AG10803 (cell line): ENCODE results near the gene ROR1.
A peak's percentile ranks its signal among the peaks of the same experiment; 100 is the strongest.
"Not testable (repeated sequence)": the region's sequence is repeated elsewhere in the genome, so short reads cannot be mapped to it uniquely, and the experiment has no call there.

Experiments used
- DNase-seq: peaks from one replicate; pipeline ENCODE4 v3.0.0; 2010; ENCODE audit warnings: low read depth
- H3K4me3 ChIP-seq: 2 replicates; pipeline ENCODE4 v1.5.1; 2011; ENCODE audit warnings: mild to moderate bottlenecking, low read length, control low read depth
- CTCF ChIP-seq: conservative IDR thresholded peaks from 2 replicates; pipeline ENCODE4 v1.5.1; 2011; ENCODE audit warnings: mild to moderate bottlenecking, low read length, control low read depth, inconsistent platforms

The ROR1 gene

DNA sequence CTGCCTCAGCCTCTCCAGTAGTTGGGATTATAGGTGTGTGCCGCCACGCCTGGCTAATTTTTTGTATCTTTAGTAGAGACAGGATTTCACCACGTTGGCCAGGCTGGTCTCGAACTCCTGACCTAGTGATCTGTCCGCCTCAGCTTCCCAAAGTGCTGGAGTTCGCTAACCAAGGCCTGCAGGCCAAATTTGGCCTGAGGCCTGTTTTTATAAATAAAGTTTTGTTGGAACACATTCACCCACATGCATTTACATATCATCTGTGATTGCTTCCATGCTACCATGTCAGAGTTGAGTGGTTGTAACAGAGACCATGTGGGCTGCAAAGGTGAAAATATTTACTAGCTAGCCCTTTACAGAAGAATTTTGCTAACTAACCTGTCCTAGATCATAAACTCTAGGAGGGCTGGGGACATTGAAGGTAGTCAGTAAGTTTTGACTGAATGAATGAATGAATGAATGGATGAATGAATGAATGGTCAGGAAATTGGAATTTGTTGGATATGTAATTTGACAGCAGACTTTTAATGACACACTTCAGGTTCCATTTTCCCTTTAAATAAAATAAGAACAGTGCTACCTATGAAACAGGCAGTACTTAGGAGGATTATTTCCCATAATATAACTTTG lies 38.4 kb downstream of the ROR1 start:
- no peak for TF ChIP-seq CTCF
- no peak for DNase-seq
- H3K4me3 ChIP-seq, result no peak overlapping the region

GRCh38 chr1:63813829-63814277 lies 40.0 kb downstream of the ROR1 start:
- no peak for TF ChIP-seq CTCF
- DNase-seq, result peak; percentile 74
- no peak overlapping the region for H3K4me3 ChIP-seq

DNA sequence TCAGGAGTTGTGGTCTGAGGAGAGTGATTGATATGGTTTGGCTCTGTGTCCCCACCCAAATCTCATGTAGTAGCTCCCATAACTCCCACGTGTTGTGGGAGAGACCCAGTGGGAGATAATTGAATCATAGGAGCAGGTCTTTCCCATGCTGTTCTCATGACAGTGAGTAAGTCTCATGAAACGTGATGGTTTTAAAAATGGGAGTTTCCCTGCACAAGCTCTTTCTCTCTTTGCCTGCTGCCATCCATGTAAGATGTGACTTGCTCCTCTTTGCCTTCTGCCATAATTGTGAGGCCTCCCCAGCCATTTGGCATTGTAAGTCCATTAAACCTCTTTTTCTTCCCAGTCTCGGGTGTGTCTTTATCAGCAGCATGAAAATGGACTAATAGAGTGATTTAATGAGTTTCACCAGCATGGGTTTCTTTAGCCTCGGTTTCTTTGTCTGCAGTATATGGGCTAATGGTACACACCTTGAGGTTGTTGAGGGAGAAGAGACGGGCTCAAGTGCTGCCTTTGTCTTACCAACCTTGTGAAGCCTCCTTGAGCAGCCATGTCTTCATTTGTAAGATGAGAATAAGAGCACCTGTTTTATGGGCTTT lies 42.5 kb downstream of the ROR1 start:
- not testable (repeated sequence) for H3K4me3 ChIP-seq, DNase-seq

- H3K4me3 ChIP-seq, result no peak overlapping the region
- no peak for DNase-seq
- TF ChIP-seq CTCF, result no peak
Measured at GRCh38 chr1:63817152-63817667, 43.4 kb downstream of the ROR1 start.

DNA sequence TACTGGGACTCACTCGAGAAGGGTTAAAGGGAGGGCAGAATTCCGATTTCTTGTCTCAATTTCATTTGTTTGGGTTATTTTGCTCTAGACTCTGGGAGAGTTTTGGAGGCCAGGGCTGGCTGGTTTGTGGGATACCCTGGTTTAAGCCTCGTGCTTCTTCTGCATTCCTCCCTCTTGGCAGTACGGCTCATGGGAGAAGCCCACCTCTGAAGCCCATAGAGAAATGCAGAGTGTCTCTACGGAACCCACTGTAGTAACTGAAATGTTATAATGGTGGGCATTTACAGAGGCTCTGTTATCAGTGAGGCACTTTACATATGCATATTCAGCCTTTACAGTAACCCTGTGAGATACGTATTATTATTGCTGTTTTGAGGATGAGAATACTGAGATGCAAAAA lies 43.9 kb downstream of the ROR1 start:
- H3K4me3 ChIP-seq, result no peak overlapping the region
- TF ChIP-seq CTCF, result no peak
- no peak for DNase-seq

GRCh38 chr1:63818567-63819325 lies 44.9 kb downstream of the ROR1 start:
- TF ChIP-seq CTCF, result no peak
- no peak overlapping the region for H3K4me3 ChIP-seq
- DNase-seq, result peak; percentile 21

DNA sequence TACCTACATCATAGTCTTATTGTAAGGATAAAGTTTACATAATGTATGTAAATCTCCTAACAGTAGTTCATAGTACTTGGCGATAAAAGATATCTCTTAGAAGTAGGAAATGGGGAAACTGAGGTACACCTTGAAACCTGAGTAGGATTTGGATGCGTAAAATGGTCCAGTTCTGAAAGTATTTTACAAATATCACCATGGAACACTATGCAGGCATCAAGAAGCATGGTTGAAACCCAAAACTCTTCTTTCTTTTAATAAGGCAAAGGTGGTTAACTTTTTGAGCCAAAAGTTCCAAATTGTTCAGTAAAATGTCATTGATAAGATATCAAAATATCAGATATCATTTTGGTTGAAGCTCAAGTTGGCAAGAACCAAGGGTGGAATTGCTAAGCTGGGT lies 46.0 kb downstream of the ROR1 start:
- no peak for DNase-seq
- no peak overlapping the region for H3K4me3 ChIP-seq
- TF ChIP-seq CTCF, result no peak
